Ovary (tissue), 9 donors: ENCODE measurements around the gene CNGA2. TPM values are rescaled to one million over a fixed set of nuclear protein-coding genes. Genes with fewer than 3 reads are reported as not detected.

Source experiments
- DNase-seq, 5 donors: peaks; one replicate each; pipeline ENCODE4 v3.0.0-alpha.2; 2019 to 2020
- H3K27ac ChIP-seq, 2 donors: fragments of 200-600 bp; one replicate each; pipeline versions ENCODE4 v1.5.1 to v1.8.0; 2019 to 2022
- H3K27me3 ChIP-seq: fragments of 200-600 bp; one replicate; pipeline ENCODE4 v1.8.0; 2022
- H3K36me3 ChIP-seq: fragments of 200-600 bp; sonication (generic); one replicate; pipeline ENCODE4 v1.5.1; 2019
- H3K4me1 ChIP-seq: one replicate; pipeline ENCODE4 v1.8.1; 2013; ENCODE audit warnings: mild to moderate bottlenecking, moderate library complexity; ENCODE audit not compliant: insufficient read depth
- H3K4me3 ChIP-seq: fragments of 200-600 bp; sonication (generic); one replicate; pipeline ENCODE4 v1.5.1; 2017
- H3K9me3 ChIP-seq, 2 donors: fragments of 200-600 bp in 1 of 2; sonication (generic) in 1 of 2; one replicate each; pipeline versions ENCODE4 v1.5.1 to v1.8.1; 2013 to 2019; ENCODE audit warnings: mild to moderate bottlenecking in 1 of 2, moderate library complexity in 1 of 2
- CTCF ChIP-seq, 3 donors: fragments of 450-650 bp in 2 of 3; fragments of 200-600 bp in 1 of 3; IDR thresholded peaks; one replicate each; pipeline versions ENCODE4 v1.5.1 to v1.8.0; 2016 to 2022; ENCODE audit warnings: antibody characterized with exemption in 3 of 3, mild to moderate bottlenecking in 1 of 3
- EP300 ChIP-seq: sonication (generic); formaldehyde crosslinking; IDR thresholded peaks from one replicate; pipeline ENCODE4 v1.6.1; 2017; ENCODE audit warnings: antibody characterized with exemption
- POLR2A ChIP-seq: fragments of 450-650 bp; IDR thresholded peaks from one replicate; pipeline ENCODE4 v1.6.1; 2017; ENCODE audit warnings: antibody characterized with exemption, mild to moderate bottlenecking, moderate library complexity
- WGBS, 3 donors: extraction: QIAGEN DNeasy Blood & Tissue Kit in 1 of 3; methylation state at CpG; one replicate each; pipeline versions ENCODE4 v1.1.5 to v1.1.7; 2013 to 2017; 5-methylcytosine and 5-hydroxymethylcytosine counted together
- intact Hi-C, 4 donors: fragments of 100-400 bp; cut with DNase I; formaldehyde crosslinking; loops; one replicate each; pipeline versions ENCODE4 v1.11.0 to v1.15.1; 2022 to 2023
- polyA plus RNA-seq, 2 donors: library from polyadenylated mRNA; stranded (reverse); fragments of 200-250 nt in 1 of 2; fragments of 350-450 nt in 1 of 2; fragmentation: Illumina TruSeq in 1 of 2; extraction: RNeasy Lipid Tissue Mini Kit (QIAGEN cat#74804) in 1 of 2; gene quantifications; one replicate each; pipeline ENCODE4 v1.2.3, GENCODE V29; 2013 to 2014
- total RNA-seq, 7 donors: library from RNA; depleted of rRNA in 2 of 7; stranded (reverse); fragments of >200 nt in 2 of 7; fragmentation: NEBNext Ultra II Directional in 3 of 7; extraction: Animal tissue kit (Norgen Biotek cat#: 25700) in 3 of 7; gene quantifications; one replicate each; pipeline versions ENCODE4 v1.1.0 to v1.2.4, GENCODE V29; 2016 to 2023
- donor health status: DM: no; HTN: no; CAD: no; lungs with moderate emphysema.
- donor health status: DM: no; HTN: no; CAD: no.
- donor health status: Bipolar disorder and iron deficiency.
- donor health status: DM: yes; HTN: yes; CAD: no.
- donor health status: DM: no; HTN: no; CAD: no.
- donor health status: DM: yes; HTN: yes; CAD: no.

The CNGA2 gene
- total and polyA plus RNA-seq, 9 donors = not detected

- H3K4me1 ChIP-seq = no peaks in the 10 kb centered on the region
- no peak for TF ChIP-seq CTCF (IDR thresholded peaks at IDR 0.05)
- no peak for TF ChIP-seq POLR2A
- no peak for TF ChIP-seq EP300
- H3K9me3 ChIP-seq = no peaks in the 10 kb centered on the region
- H3K36me3 ChIP-seq = no peaks in the 10 kb centered on the region
- intact Hi-C loops = no loop called here
- no peak overlapping the region for H3K27ac ChIP-seq
- DNase-seq = no peak
- H3K4me3 ChIP-seq = no peak overlapping the region
- H3K27me3 ChIP-seq = no peaks in the 10 kb centered on the region
- 33 to 44% (median 41%) methylated on average over 3 of the region's 3 CpGs for WGBS, 3 donors
Measured at GRCh38 chrX:151793886-151794285, 59.3 kb downstream of the CNGA2 start.

Other genes starting within 250 kb of the CNGA2 start
- gene PASD1, start 171.1 kb upstream of the CNGA2 start, total RNA-seq = not detected
- gene PASD1, start 171.1 kb upstream of the CNGA2 start, polyA plus RNA-seq = under 1 TPM in 1 of 2 donors, not detected in 1; 0.02 TPM
- 1 to 10 TPM in 6 of 7 donors, under 1 TPM in 1; 0.84 to 9.2 (median 2.7) TPM for gene PRRG3, start 39.3 kb upstream of the CNGA2 start, total RNA-seq
- 1 to 10 TPM in 1 of 2 donors, under 1 TPM in 1; 0.34 to 3.6 TPM for gene PRRG3, start 39.3 kb upstream of the CNGA2 start, polyA plus RNA-seq
- gene FATE1, start 18.7 kb upstream of the CNGA2 start, total RNA-seq = not detected
- 1 to 10 TPM in 1 of 2 donors, not detected in 1; 1.4 TPM for gene FATE1, start 18.7 kb upstream of the CNGA2 start, polyA plus RNA-seq
- gene MAGEA4, start 178.1 kb downstream of the CNGA2 start, total RNA-seq = not detected
- not detected for gene MAGEA4, start 178.1 kb downstream of the CNGA2 start, polyA plus RNA-seq
- gene GABRE, start 239.9 kb downstream of the CNGA2 start, total RNA-seq = 10 to 100 TPM in 4 of 7 donors, 1 to 10 TPM in 3; 2.1 to 24.7 (median 10.2) TPM
- 10 to 100 TPM in 1 of 2 donors, 1 to 10 TPM in 1; 2.0 to 11.0 TPM for gene GABRE, start 239.9 kb downstream of the CNGA2 start, polyA plus RNA-seq